IPS-18c (cell line): Measurements from ENCODE around the gene ARHGEF4.
A peak's percentile ranks its signal among the peaks of the same experiment; 100 is the strongest.

Experiments
- H3K4me3 ChIP-seq: 2 replicates; pipeline ENCODE4 v1.7.0; 2013; ENCODE audit warnings: low read depth, mild to moderate bottlenecking, low read length, moderate library complexity; ENCODE audit not compliant: insufficient read depth
- H3K9me3 ChIP-seq: one replicate; pipeline ENCODE4 v1.6.1; 2013; ENCODE audit warnings: mild to moderate bottlenecking, low read length, moderate library complexity; ENCODE audit not compliant: control insufficient read depth, insufficient read depth

The ARHGEF4 gene

DNA sequence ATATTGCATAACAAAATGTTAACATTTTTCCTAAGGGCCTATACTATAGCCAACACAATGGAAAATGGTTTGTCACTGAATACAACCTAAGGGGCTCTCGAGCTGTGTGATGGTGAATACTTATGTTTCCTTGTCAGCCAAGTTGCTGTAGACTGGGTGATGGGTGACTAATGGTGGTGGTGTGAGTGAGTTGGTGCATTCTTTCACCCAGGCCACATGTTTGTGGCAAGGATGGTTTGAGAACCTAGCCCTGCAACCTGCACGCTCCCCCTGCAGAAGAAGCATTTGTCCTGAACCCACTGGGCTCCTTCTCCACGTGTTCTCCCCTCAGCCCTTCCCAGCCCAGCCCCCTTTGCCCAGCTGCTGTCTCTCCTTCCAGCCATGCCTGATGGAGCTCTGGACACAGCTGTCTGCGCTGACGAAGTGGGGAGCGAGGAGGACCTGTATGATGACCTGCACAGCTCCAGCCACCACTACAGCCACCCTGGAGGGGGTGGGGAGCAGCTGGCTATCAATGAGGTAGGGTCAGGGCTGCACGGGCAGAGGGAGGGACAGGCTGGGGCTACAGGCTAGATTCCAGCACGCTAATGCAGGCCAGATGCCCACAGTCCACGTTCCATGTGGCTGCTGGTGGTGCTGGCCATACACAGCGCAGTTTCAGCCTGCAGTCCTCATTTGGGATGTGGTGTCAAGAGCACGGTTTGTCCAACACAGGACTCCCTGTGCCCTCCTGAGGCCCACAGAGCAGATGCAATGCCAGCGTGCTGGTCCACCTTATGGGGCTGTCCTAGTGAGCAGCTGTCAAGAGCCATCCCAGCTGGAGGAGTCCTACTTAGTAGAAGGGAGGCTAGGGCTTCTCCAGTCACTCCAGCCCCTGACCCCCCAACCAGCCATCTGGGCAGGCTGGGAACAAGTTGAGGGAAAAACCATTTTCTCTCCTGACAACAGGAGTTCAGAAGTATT, 191.1 kb downstream of the ARHGEF4 start:
- peaks cover 2% of the 10 kb centered on the region for H3K9me3 ChIP-seq
- H3K4me3 ChIP-seq: no peak overlapping the region

DNA sequence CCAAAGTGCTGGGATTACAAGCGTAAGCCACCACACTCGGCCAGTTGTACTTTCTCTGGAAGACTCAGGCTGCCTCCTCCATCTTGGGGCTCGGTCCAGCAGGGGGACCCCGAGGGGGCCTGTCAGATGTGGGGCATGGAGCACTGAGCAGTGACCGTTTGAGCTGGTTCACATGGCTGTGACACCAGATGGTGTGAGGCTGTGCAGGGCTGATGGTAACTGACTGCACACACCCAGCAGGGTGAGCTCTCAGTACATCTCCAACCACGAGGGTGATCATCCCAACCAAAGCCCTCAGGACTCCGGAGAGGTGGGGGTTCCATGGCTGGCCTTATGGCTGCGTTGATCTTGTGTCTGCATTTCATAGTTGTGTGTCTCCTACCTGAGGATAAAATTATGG, 193.1 kb downstream of the ARHGEF4 start:
- Histone ChIP-seq H3K4me3 (no peak overlapping the region), H3K9me3 (peaks cover 2% of the 10 kb centered on the region)

DNA sequence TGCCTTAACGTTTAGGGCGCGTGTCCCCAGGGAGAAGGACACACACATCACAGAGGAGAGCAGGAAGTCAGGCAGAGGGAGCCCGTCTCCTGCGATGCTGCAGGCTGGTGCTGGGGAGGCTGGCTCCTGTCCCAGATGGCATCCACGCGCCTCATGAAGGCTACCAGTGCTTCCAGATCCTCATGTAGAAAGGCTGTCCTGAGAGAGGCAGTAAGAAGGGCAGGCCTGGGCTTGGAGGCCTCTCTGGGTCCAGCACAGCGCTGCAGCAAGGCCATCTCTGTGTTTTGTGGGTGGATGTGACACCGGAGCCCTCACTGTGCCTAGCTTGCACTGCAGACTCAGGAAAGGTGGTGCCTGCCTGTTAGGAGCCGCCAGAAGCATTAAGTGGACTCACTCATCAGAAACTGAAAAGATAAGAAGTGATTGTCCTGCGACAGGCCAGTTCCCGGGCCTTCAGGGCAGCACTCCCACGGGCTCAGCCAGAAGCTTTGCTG, 193.8 kb downstream of the ARHGEF4 start:
- peaks cover 2% of the 10 kb centered on the region for H3K9me3 ChIP-seq
- no peak overlapping the region for H3K4me3 ChIP-seq

DNA sequence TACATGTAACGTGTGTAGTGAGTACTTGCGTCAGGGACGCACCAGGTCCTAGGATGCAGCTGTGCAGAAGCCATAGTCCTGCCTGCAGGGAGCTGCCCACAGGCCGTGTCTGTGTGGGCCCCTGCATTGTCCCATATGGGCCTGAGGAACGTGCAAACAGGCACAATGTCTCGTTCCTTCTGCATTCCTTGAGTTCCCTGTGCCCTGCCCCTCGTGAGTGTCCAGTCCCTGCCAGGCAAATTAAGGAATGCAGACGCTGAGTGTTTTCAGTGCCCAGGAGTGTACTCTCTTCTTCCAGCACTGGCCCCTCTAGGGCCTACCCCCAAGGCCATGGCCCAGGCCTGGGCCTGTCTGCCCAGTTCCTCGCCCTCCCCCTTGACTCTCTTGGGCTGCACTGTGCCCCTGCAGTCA, 194.7 kb downstream of the ARHGEF4 start:
- H3K4me3 ChIP-seq: no peak overlapping the region
- H3K9me3 ChIP-seq: peaks cover 2% of the 10 kb centered on the region

DNA sequence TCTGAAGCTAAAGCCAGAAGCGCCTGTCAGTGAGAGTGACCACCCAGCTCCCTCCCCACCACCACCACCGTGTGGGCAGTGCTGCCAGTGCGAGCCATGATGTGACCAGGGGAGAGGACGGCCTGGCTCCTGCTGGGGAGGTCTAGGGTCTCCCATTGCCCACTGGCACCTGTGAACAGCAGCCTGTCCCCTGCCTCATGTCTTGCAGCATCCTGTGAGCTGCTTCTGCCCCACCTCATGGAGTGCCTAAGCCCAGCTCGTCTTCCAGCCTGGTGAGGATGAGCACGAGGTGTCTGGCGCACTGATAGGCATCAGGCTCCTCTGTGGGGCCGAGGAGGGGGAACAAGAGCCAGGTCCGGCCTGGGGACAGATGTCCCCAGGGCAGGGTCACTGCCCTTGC, 195.2 kb downstream of the ARHGEF4 start:
- Histone ChIP-seq H3K9me3 (peaks cover 2% of the 10 kb centered on the region), H3K4me3 (no peak overlapping the region)

DNA sequence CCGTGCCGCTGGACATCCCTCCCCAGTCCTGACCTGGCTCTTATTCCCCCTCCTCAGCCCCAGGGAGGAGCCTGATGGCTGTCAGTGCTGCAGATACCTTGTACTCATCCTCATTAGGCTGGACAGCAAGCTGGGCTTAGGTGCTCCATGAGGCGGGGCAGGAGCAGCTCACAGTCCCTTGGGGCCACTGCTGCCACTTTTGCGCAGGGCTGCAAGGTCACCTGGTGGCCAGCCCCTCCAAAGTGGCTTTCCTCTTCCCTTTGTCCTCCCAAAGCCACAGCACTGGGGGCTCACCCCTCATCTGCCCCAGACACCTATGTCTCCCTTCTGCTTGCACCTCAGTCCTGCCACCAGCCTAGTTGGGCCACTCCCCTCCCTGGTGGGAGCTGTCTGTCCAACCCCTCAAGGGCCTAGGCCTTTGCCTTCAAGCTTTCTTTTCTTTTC, 195.7 kb downstream of the ARHGEF4 start:
- Histone ChIP-seq H3K4me3 (no peak overlapping the region), H3K9me3 (peaks cover 2% of the 10 kb centered on the region)

DNA sequence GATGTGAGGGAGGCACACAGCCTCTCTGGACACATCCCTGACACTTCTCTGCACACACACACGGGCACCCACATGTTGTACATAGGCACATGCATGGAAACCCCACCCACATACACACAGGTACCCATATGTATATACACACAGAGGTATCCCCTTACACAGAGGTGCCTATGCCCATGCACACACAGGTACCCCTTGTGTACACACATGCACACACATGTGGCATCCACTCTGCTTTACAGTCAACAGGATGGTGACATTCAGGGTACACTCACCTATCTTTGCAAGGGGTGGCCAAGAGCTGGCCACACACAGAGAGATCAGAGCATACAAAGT, 197.0 kb downstream of the ARHGEF4 start:
- Histone ChIP-seq H3K9me3 (no peaks in the 10 kb centered on the region), H3K4me3 (no peak overlapping the region)

DNA sequence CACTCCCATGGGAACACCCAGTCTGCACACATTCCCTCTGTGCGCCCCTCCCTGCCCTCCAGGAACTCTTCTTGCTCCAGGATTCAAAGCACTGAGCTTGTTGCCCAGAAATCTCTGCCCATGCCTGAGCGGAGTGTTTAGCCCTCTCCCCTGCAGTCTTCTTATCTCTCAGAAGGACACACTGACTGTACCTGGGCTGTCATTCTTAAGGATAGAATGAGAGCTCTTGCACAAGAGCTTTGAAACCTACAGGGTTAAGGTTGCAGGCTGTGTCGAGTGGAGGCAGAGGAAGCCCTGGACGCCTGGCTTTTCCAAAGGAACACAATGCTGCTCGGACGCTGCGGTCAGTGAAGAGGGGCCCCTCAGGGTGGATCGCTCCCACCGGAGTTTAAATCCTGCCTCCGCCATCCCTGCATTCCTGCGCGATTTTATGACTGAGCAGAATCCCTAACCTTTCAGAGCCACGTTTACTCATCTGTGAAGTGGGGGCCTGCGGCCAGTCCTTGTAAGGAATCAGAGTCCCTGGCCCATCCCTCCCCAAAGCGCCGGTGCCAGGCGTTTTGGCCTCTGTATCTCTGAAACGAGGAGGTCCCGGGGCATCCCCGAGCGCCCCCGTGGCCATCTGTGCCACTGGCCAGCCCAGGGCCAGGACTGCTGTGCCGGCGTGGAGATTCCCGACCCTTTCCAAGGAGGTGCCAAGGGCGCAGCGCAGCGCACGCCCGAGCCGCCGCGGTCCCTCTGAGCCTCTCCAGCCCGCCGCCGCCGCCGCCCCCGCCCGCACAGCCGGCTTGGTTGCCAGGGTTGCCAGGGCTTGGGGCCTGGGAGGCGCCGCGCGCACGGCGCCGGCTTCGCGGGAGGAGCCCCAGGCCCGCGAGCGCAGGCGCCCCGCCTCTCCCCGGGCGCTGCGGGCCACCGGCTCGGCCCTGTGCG, 197.7 kb downstream of the ARHGEF4 start:
- peak overlapping the region; percentile 42 for H3K4me3 ChIP-seq
- no peaks in the 10 kb centered on the region for H3K9me3 ChIP-seq

DNA sequence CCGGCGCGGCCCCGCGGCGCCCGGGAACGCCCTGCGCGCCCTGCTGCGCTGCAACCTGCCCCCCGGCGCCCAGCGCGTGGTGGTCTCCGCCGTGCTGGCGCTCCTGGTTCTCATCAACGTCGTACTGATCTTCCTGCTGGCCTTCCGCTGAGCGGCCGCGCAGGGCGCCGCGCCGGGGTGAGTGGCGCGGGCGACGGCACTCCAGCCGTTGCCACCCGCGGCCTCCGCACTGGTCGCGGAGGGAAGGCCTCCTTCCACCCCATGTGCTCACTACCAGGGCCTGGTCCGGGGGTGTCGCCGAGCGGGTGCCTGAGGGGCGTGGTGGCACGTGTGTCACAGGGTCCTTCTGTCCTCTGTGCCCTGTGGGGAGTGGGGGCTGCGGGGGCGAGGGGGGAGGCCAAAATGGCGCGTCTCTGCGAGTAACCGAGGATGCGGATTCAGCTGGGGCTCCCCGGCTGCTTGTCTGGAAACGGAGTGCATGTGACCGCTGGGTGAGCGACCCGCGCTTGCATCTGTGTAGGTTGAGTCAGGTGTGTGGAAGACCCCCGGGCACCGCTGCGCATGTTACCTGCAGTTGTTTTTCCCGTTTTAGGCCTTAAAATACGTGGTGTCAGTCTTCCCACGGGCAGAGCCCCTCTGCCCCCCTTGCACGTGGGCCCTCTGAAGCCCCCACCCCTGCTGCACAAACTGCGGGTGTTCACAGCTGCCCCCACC, 198.6 kb downstream of the ARHGEF4 start:
- Histone ChIP-seq H3K9me3 (no peaks in the 10 kb centered on the region), H3K4me3 (peak overlapping the region; percentile 40)

DNA sequence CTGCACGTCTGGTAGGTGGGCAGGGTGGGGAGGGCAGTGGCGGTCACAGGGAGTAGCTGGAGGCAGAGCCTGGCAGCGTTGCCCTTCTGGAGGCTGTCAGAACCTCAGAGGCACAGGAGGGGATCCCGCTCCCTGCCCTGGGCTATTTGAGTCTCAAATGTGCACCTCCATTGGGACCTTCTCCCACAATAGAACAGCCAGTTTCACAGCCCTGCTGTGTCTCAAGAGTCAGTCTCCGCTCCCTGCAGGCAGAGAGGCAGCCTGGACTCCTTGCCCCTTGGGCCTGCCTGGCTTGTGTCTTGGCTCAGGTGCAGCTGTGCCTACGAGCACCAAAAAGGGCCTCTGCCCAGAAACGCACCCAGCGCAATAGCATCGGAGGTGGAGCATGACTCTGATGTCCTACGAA, 199.1 kb downstream of the ARHGEF4 start:
- Histone ChIP-seq H3K9me3 (no peaks in the 10 kb centered on the region), H3K4me3 (peak overlapping the region; percentile 40; the same call in 1 of the 2 replicates)

DNA sequence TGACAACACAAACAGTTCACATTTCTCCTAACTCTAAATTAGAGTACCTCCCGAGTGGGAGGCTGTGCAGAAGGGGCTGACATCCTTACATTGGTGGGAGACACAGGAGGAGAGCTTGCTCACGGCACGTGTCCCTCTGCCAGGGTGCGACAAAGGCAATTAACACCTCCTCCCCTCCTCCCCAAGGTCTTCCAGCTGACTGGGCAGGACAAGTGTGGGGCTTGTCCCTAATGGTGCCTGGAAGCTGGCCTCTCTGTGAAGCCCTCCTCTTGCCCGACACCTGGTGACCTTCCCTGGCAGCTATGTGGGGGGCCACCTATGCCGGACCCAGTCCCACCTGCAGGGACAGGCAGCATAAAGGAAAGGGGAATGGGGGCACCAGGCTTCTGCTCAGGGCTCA, 199.6 kb downstream of the ARHGEF4 start:
- H3K4me3 ChIP-seq: no peak overlapping the region
- no peaks in the 10 kb centered on the region for H3K9me3 ChIP-seq

DNA sequence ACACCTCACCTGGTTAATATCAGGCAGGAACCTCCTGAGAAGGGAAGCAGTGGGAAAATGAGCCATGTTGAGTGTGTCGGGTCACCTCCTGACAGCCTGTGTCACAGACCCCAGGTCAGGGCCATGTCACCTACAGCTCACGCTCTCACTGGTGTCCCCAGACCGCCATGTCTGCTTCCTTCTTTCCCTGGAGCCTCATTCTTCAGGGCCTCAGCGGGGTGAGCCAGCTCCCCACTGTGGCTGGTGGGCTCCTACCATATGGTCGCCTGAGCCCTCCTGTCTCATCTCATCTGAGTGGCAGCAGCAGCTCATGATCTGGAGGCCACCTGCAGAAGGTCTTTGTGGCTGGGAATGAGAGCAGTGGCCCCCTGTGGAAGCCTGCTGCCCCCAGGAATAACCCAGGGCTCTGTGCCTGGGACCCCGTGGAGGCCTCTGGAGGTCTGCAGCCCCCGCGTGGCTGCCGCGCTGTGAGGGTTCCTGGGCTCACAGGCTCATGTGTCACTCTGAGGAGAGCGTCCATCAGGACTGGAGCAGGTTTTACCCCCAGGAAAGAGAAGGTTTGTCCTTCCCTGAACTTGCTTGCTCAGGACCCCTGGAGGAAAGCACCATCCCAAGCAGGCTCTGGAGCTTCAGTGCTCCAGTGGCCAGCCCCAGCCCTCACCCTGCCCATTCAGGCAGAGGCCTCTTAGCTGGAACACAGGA, 200.1 kb downstream of the ARHGEF4 start:
- H3K4me3 ChIP-seq: no peak overlapping the region
- H3K9me3 ChIP-seq: no peaks in the 10 kb centered on the region

DNA sequence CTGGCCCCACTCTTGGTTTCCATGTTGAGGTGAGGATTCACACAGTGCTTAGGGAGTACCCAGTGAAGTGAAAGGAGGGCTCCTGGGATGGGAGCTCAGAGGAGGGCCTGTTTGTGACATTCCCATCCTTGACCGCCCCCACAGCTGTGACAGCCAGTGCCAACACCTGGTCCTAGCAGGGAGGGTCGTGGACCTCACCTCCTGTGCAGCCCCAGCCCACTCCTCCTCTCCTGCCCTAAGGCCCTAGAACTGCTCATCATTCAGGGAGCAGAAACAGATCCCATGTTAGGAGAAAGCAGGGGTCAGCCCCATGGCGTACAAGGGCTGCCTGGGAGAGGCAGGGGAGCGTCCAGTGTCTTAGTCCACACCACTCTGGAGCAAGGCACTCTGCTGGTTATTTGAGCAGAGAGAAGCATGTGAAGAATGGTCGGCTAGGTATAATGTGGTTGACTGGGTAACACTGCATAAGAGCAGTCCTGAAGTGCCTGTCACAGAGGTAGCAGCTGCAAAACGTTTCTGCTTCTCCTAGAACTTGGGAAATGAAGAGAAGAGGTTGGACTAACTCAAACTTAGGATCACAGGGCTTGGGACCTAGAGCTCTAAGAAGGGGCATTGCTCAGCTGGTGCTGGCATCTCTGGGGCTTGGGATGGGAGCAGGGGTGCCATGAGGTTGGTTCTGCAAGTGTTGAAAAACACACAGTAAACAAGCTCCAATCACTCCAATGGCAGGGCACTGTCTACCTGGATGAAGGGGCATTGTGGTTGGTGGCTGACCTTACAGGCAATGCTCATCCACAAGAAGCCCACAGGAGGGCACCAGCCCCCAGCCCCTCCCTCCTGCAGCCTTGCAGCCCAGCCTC, 200.9 kb downstream of the ARHGEF4 start:
- no peaks in the 10 kb centered on the region for H3K9me3 ChIP-seq

DNA sequence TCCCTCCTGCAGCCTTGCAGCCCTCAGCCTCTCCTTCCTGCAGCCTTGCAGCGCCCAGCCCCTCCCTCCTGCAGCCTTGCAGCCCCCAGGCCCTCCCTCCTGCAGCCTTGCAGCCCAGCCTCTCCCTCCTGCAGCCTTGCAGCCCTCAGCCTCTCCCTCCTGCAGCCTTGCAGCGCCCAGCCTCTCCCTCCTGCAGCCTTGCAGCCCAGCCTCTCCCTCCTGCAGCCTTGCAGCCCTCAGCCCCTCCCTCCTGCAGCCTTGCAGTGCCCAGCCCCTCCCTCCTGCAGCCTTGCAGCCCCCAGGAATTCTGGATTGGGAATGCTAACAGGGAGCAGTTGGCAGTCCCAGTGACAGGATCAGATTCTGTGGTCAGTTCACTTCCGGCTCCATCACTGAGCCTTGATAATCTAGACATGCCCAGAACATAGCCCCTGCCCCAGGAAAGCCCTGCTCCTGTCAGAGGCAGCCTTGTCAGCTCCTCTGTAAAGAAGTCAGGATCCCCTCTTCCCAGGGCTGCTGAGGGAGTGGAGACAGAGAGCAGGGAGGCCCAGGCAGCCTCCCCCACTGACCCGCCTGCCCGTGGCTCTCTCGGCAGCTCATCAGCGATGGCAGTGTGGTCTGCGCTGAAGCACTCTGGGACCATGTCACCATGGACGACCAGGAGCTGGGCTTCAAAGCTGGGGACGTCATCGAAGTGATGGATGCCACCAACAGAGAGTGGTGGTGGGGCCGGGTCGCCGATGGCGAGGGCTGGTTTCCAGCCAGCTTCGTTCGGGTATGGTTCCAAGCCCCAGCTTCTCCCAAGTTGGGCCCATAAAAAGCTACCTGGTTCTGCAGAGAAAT, 201.8 kb downstream of the ARHGEF4 start:
- Histone ChIP-seq H3K9me3 (no peaks in the 10 kb centered on the region), H3K4me3 (no peak overlapping the region)

More for the DNA sequence above, 200.9 kb downstream of the ARHGEF4 start:
- no peak overlapping the region for H3K4me3 ChIP-seq

DNA sequence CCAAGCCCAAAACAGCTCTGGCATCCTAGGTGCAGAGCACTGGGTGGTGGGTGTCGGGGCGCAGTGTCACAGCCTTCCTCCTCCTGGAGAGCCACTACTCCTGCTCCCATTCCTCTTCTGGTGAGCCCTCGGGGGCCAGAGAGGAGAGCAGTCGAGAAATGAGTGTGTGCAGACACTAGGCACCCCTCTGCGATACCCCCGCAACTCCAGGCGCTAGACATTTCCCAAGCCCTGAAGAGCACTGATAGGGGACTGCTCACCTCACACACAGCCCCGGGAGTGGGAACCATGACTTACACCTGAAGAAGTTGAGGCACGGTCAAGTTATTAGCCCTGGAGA, 202.4 kb downstream of the ARHGEF4 start:
- Histone ChIP-seq H3K9me3 (no peaks in the 10 kb centered on the region), H3K4me3 (no peak overlapping the region)
